ENCODE measurements around the gene PLIN4.
"Not testable (repeated sequence)": the region's sequence is repeated elsewhere in the genome, so short reads cannot be mapped to it uniquely, and the experiment has no call there.

Gene PLIN4

GRCh38 chr19:4518345-4519171, at the start of gene PLIN4:
TSS of gene PLIN4 (minus strand) at chr19:4518486. CDS start at chr19:4518272, 214 bp downstream.
- peak within 1 kb of the TSS; percentile 39 to 63 for H3K4me3 ChIP-seq (ENCODE audit: low read depth in 1 of 2, low read length in 2 of 2)
- peak within 1 kb of the TSS; percentile 72 for H3K27ac ChIP-seq (ENCODE audit: low read length)
- H3K9me3 ChIP-seq (ENCODE audit: control insufficient read depth in 1 of 2, low read length in 2 of 2) = no peaks in the 10 kb centered on the region
- peaks cover 0 to 3% of the 10 kb centered on the region in 2 donors for H3K36me3 ChIP-seq (ENCODE audit: control insufficient read depth in 1 of 2, insufficient read depth in 2 of 2, low read length in 2 of 2)
- no peaks in the 10 kb centered on the region for H3K27me3 ChIP-seq (ENCODE audit: low read depth, low read length)
- H3K4me1 ChIP-seq (ENCODE audit: control insufficient read depth in 1 of 2, insufficient read depth in 2 of 2, low read length in 2 of 2) = peaks cover 5 to 31% of the 10 kb centered on the region in 2 donors

GRCh38 chr19:4567584-4568071, 49.3 kb upstream of the PLIN4 start:
- no peak overlapping the region for H3K27ac ChIP-seq (ENCODE audit: low read length)
- no peaks in the 10 kb centered on the region for H3K9me3 ChIP-seq (ENCODE audit: control insufficient read depth in 1 of 2, low read length in 2 of 2)
- H3K36me3 ChIP-seq (ENCODE audit: control insufficient read depth in 1 of 2, insufficient read depth in 2 of 2, low read length in 2 of 2) = no peaks in the 10 kb centered on the region
- no peaks in the 10 kb centered on the region for H3K4me1 ChIP-seq (ENCODE audit: control insufficient read depth in 1 of 2, insufficient read depth in 2 of 2, low read length in 2 of 2)
- no peaks in the 10 kb centered on the region for H3K27me3 ChIP-seq (ENCODE audit: low read depth, low read length)
- no peak overlapping the region for H3K4me3 ChIP-seq (ENCODE audit: low read depth in 1 of 2, low read length in 2 of 2)

- no peaks in the 10 kb centered on the region for H3K36me3 ChIP-seq (ENCODE audit: control insufficient read depth in 1 of 2, insufficient read depth in 2 of 2, low read length in 2 of 2)
- H3K27ac ChIP-seq (ENCODE audit: low read length) = no peak overlapping the region
- H3K4me3 ChIP-seq (ENCODE audit: low read depth in 1 of 2, low read length in 2 of 2) = no peak overlapping the region
Observed at GRCh38 chr19:4566402-4567051, 48.2 kb upstream of the PLIN4 start.

GRCh38 chr19:4563562-4563961, 45.3 kb upstream of the PLIN4 start:
- not testable (repeated sequence) for H3K27ac ChIP-seq (ENCODE audit: low read length); H3K27me3 ChIP-seq (ENCODE audit: low read depth, low read length); H3K4me3 ChIP-seq (ENCODE audit: low read depth in 1 of 2, low read length in 2 of 2); H3K4me1 ChIP-seq (ENCODE audit: control insufficient read depth in 1 of 2, insufficient read depth in 2 of 2, low read length in 2 of 2); H3K9me3 ChIP-seq (ENCODE audit: control insufficient read depth in 1 of 2, low read length in 2 of 2); H3K36me3 ChIP-seq (ENCODE audit: control insufficient read depth in 1 of 2, insufficient read depth in 2 of 2, low read length in 2 of 2)

More at GRCh38 chr19:4566402-4567051, 48.2 kb upstream of the PLIN4 start:
- Histone ChIP-seq H3K9me3 (ENCODE audit: control insufficient read depth in 1 of 2, low read length in 2 of 2) (no peaks in the 10 kb centered on the region), H3K27me3 (ENCODE audit: low read depth, low read length) (no peaks in the 10 kb centered on the region), H3K4me1 (ENCODE audit: control insufficient read depth in 1 of 2, insufficient read depth in 2 of 2, low read length in 2 of 2) (no peaks in the 10 kb centered on the region)

- H3K27me3 ChIP-seq (ENCODE audit: low read depth, low read length); H3K27ac ChIP-seq (ENCODE audit: low read length); H3K4me1 ChIP-seq (ENCODE audit: control insufficient read depth in 1 of 2, insufficient read depth in 2 of 2, low read length in 2 of 2); H3K9me3 ChIP-seq (ENCODE audit: control insufficient read depth in 1 of 2, low read length in 2 of 2); H3K36me3 ChIP-seq (ENCODE audit: control insufficient read depth in 1 of 2, insufficient read depth in 2 of 2, low read length in 2 of 2); H3K4me3 ChIP-seq (ENCODE audit: low read depth in 1 of 2, low read length in 2 of 2): not testable (repeated sequence)
Observed at GRCh38 chr19:4562085-4562484, 43.8 kb upstream of the PLIN4 start.

GRCh38 chr19:4559569-4559968, 41.3 kb upstream of the PLIN4 start, which contains the start of gene SEMA6B:
TSS of gene SEMA6B (minus strand) at chr19:4559684. CDS start at chr19:4558457, 1,227 bp downstream.
- H3K27me3 ChIP-seq (ENCODE audit: low read depth, low read length) = no peaks in the 10 kb centered on the region
- H3K36me3 ChIP-seq (ENCODE audit: control insufficient read depth in 1 of 2, insufficient read depth in 2 of 2, low read length in 2 of 2) = no peaks in the 10 kb centered on the region
- peak within 1 kb of the TSS; percentile 3 to 47 for H3K4me3 ChIP-seq (ENCODE audit: low read depth in 1 of 2, low read length in 2 of 2)
- no peaks in the 10 kb centered on the region for H3K9me3 ChIP-seq (ENCODE audit: control insufficient read depth in 1 of 2, low read length in 2 of 2)
- peaks cover 0 to 3% of the 10 kb centered on the region in 2 donors for H3K4me1 ChIP-seq (ENCODE audit: control insufficient read depth in 1 of 2, insufficient read depth in 2 of 2, low read length in 2 of 2)
- H3K27ac ChIP-seq (ENCODE audit: low read length) = peak within 1 kb of the TSS; percentile 80

- Histone ChIP-seq H3K4me3 (ENCODE audit: low read depth in 1 of 2, low read length in 2 of 2) (peak overlapping the region; percentile 40 to 47), H3K27me3 (ENCODE audit: low read depth, low read length) (no peaks in the 10 kb centered on the region), H3K4me1 (ENCODE audit: control insufficient read depth in 1 of 2, insufficient read depth in 2 of 2, low read length in 2 of 2) (peaks cover 0 to 3% of the 10 kb centered on the region in 2 donors), H3K36me3 (ENCODE audit: control insufficient read depth in 1 of 2, insufficient read depth in 2 of 2, low read length in 2 of 2) (no peaks in the 10 kb centered on the region), H3K9me3 (ENCODE audit: control insufficient read depth in 1 of 2, low read length in 2 of 2) (no peaks in the 10 kb centered on the region), H3K27ac (ENCODE audit: low read length) (no peak overlapping the region)
Observed at GRCh38 chr19:4557971-4558941, 40.0 kb upstream of the PLIN4 start.

GRCh38 chr19:4557144-4557970, 39.1 kb upstream of the PLIN4 start:
- H3K9me3 ChIP-seq (ENCODE audit: control insufficient read depth in 1 of 2, low read length in 2 of 2) = no peaks in the 10 kb centered on the region
- H3K27ac ChIP-seq (ENCODE audit: low read length) = no peak overlapping the region
- no peaks in the 10 kb centered on the region for H3K27me3 ChIP-seq (ENCODE audit: low read depth, low read length)
- H3K4me3 ChIP-seq (ENCODE audit: low read depth in 1 of 2, low read length in 2 of 2) = peak overlapping the region in 1 of 2 donors; percentile 40
- H3K4me1 ChIP-seq (ENCODE audit: control insufficient read depth in 1 of 2, insufficient read depth in 2 of 2, low read length in 2 of 2) = peaks cover 0 to 3% of the 10 kb centered on the region in 2 donors
- no peaks in the 10 kb centered on the region for H3K36me3 ChIP-seq (ENCODE audit: control insufficient read depth in 1 of 2, insufficient read depth in 2 of 2, low read length in 2 of 2)

- Histone ChIP-seq H3K27me3 (ENCODE audit: low read depth, low read length) (no peaks in the 10 kb centered on the region), H3K27ac (ENCODE audit: low read length) (no peak overlapping the region), H3K4me1 (ENCODE audit: control insufficient read depth in 1 of 2, insufficient read depth in 2 of 2, low read length in 2 of 2) (peaks cover 0 to 3% of the 10 kb centered on the region in 2 donors), H3K9me3 (ENCODE audit: control insufficient read depth in 1 of 2, low read length in 2 of 2) (no peaks in the 10 kb centered on the region), H3K36me3 (ENCODE audit: control insufficient read depth in 1 of 2, insufficient read depth in 2 of 2, low read length in 2 of 2) (no peaks in the 10 kb centered on the region), H3K4me3 (ENCODE audit: low read depth in 1 of 2, low read length in 2 of 2) (no peak overlapping the region)
Observed at GRCh38 chr19:4556597-4557127, 38.4 kb upstream of the PLIN4 start.

All from muscle layer of duodenum (tissue), 2 donors.